ENCODE measurements around the gene SLC18A2. TPM values are rescaled to one million over a fixed set of nuclear protein-coding genes. Genes with fewer than 3 reads are reported as not detected.

Gene SLC18A2
- total RNA-seq, 3 donors from 2014 or later (not counting 1 experiment from before 2014, with no cell fraction given): 0.21 to 8.0 (median 0.36) TPM

DNA sequence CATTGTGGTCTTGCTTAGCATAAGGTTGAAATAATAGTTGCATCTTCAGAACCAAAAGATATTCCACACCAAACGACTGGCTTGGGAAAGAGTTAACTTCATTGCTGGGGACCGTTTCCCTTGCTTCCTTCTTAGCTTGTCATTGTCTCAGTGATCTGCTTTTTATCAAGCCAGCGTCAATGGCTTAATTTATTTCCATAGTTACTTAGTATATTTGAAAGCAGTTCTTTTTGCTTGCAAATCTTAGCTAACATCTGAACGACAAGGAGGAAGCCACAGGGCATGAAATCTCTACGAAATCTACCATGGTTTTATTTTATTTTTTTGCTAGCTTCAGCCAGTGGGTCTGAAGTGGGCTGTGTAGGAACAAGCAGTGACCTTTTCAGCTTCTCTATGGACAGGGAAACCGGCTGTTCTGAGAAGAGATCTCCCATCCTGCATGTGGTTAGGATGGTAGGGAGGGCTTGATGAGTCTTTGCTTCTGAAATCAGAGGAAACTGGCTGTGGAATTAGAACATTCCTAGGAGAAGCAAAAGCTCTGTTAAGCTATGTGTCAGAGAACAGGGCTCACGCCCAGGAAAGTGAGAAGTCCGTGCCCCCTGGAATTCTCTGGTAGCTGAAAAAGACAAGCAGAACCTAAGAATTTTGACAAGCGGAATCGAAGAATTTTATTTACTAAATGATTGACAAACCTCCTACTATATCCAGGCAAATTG, 8.0 kb downstream of the SLC18A2 start:
- WGBS (ENCODE audit: insufficient coverage): 21% methylated on average over 9 of the region's 10 CpGs
- Mint-ChIP-seq H3K4me1 (peaks cover 4 to 13% of the 10 kb centered on the region in 2 donors), H3K36me3 (no peaks in the 10 kb centered on the region), H3K27ac (no peak overlapping the region), H3K4me3 (no peak overlapping the region), H3K27me3 (ENCODE audit: low read depth in 2 of 2) (peaks cover 13 to 38% of the 10 kb centered on the region in 2 donors), H3K9me3 (no peaks in the 10 kb centered on the region)
- intact Hi-C loops (cut with micrococcal nuclease): no loop called here
- H3K4me3 ChIP-seq (ENCODE audit: low read length): no peak overlapping the region
- DNase-seq: no peak
- H3K36me3 ChIP-seq (ENCODE audit: control insufficient read depth, insufficient read depth, low read length): no peaks in the 10 kb centered on the region
- no peaks in the 10 kb centered on the region for H3K4me1 ChIP-seq (ENCODE audit: control insufficient read depth, insufficient read depth, low read length)
- no peaks in the 10 kb centered on the region for H3K9me3 ChIP-seq (ENCODE audit: control insufficient read depth, insufficient read depth, low read length)
- no peak overlapping the region for H3K27ac ChIP-seq (ENCODE audit: low read length)
- no peaks in the 10 kb centered on the region for H3K27me3 ChIP-seq (ENCODE audit: control insufficient read depth, insufficient read depth, low read length)
- no peak for ATAC-seq
- TF ChIP-seq CTCF (IDR thresholded peaks at IDR 0.05): no peak

- 27% methylated on average over 6 of the region's 6 CpGs for WGBS (ENCODE audit: insufficient coverage)
- DNase-seq (no peak), ATAC-seq (peak in 1 of 3 donors; percentile 49)
- Histone ChIP-seq H3K27ac (ENCODE audit: low read length) (no peak overlapping the region), H3K4me3 (ENCODE audit: low read length) (no peak overlapping the region), H3K36me3 (ENCODE audit: control insufficient read depth, insufficient read depth, low read length) (no peaks in the 10 kb centered on the region), H3K9me3 (ENCODE audit: control insufficient read depth, insufficient read depth, low read length) (no peaks in the 10 kb centered on the region), H3K4me1 (ENCODE audit: control insufficient read depth, insufficient read depth, low read length) (no peaks in the 10 kb centered on the region), H3K27me3 (ENCODE audit: control insufficient read depth, insufficient read depth, low read length) (no peaks in the 10 kb centered on the region)
- intact Hi-C loops (cut with micrococcal nuclease): no loop called here
- no peak for TF ChIP-seq CTCF (IDR thresholded peaks at IDR 0.05)
- H3K27ac Mint-ChIP-seq: no peak overlapping the region
- H3K4me3 Mint-ChIP-seq: no peak overlapping the region
- no peaks in the 10 kb centered on the region for H3K36me3 Mint-ChIP-seq
- H3K9me3 Mint-ChIP-seq: no peaks in the 10 kb centered on the region
- peaks cover 4 to 13% of the 10 kb centered on the region in 2 donors for H3K4me1 Mint-ChIP-seq
- H3K27me3 Mint-ChIP-seq (ENCODE audit: low read depth in 2 of 2): peaks cover 8 to 31% of the 10 kb centered on the region in 2 donors
Measured at GRCh38 chr10:117249493-117250093, 8.7 kb downstream of the SLC18A2 start.

DNA sequence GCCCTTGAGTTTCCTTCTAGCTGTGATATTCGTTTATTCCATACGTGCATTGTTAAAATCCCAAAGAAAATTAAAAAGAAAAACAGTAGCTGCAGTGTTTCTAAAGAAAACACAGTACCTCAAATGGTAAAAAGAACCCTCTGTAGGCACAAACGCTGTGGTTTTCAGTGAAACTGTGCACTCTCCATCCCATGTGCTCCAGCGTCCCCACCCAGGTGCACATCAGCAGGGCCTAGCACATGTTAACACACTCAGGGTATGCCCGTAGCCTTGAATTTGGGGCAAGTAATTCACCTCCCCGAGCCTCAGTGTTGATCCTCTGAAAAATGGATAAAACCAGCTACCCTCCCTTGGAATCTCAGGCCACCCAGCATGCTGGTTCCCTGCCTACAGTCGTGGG, 9.5 kb downstream of the SLC18A2 start:
- TF ChIP-seq CTCF (IDR thresholded peaks at IDR 0.05): no peak
- peaks cover 8 to 23% of the 10 kb centered on the region in 2 donors for H3K27me3 Mint-ChIP-seq (ENCODE audit: low read depth in 2 of 2)
- intact Hi-C loops (cut with micrococcal nuclease): no loop called here
- no peaks in the 10 kb centered on the region for H3K36me3 ChIP-seq (ENCODE audit: control insufficient read depth, insufficient read depth, low read length)
- H3K9me3 ChIP-seq (ENCODE audit: control insufficient read depth, insufficient read depth, low read length): no peaks in the 10 kb centered on the region
- ATAC-seq (no peak), DNase-seq (no peak)
- H3K4me1 ChIP-seq (ENCODE audit: control insufficient read depth, insufficient read depth, low read length): no peaks in the 10 kb centered on the region
- peaks cover 4 to 13% of the 10 kb centered on the region in 2 donors for H3K4me1 Mint-ChIP-seq
- H3K27ac Mint-ChIP-seq: no peak overlapping the region
- WGBS (ENCODE audit: insufficient coverage): 53% methylated on average over 7 of the region's 7 CpGs
- no peaks in the 10 kb centered on the region for H3K9me3 Mint-ChIP-seq
- no peak overlapping the region for H3K4me3 ChIP-seq (ENCODE audit: low read length)
- no peaks in the 10 kb centered on the region for H3K36me3 Mint-ChIP-seq
- H3K27me3 ChIP-seq (ENCODE audit: control insufficient read depth, insufficient read depth, low read length): no peaks in the 10 kb centered on the region
- no peak overlapping the region for H3K27ac ChIP-seq (ENCODE audit: low read length)
- H3K4me3 Mint-ChIP-seq: no peak overlapping the region

Measured in natural killer cell (primary cell).